GM19397 (cell line): Measurements from ENCODE around the gene PLEKHO1.
"Not testable (repeated sequence)": the region's sequence is repeated elsewhere in the genome, so short reads cannot be mapped to it uniquely, and the experiment has no call there.

Experiments
- ATAC-seq: cut with Tn5 transposase; IDR thresholded peaks from one replicate; pipeline ENCODE4 v1.9.1; 2021; ENCODE audit warnings: mild to moderate bottlenecking, moderate library complexity; ENCODE audit not compliant: unreplicated experiment

The PLEKHO1 gene

DNA sequence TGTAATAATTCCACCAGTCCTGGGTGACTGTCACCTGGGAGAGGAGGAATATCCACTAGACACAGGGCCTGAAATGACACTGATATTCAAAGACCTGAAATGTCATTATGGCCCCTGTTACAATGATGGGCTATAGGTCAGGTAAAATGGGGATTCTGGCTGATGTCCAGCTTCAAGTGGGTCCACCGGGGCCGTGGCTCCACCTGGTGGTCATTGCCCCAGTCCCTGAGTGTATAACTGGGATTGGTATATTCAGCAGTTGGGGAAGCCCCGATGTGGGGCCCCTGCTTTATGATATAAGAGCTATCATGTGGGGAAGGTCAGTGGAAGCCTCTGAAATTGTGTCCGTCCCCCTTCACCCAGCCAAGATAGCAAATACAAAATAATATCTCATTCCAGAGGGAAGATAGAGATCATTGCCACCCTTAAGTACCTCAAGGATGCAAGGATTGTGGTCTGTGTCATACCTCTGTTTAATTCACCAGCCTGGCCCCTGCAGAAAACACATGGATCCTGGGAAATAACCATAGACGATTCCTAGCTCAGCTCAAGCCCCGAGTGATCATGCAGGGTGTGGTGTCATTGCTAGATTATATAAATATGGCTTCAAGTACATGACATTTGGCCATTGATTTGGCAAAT, 19.4 kb downstream of the PLEKHO1 start:
- no peak for ATAC-seq

DNA sequence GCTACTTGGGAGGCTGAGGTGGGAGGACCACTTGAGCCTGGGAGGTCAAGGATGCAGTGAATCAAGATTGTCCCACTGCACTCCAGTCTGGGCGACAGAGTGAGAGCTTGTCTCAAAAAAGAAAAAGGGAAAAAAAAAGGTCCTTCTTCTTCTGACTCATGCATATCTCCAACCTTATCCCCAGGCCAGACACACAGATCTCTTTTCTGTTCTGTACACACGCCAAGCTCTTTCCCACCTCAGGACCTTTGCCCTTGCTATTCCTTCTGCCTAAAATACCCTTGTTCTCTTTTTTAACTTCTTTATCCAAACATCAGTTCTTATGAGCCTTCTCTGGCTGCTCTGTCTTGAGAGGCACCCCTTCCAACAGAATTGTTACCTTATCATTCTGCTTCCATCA, 22.1 kb downstream of the PLEKHO1 start:
- ATAC-seq = no peak

DNA sequence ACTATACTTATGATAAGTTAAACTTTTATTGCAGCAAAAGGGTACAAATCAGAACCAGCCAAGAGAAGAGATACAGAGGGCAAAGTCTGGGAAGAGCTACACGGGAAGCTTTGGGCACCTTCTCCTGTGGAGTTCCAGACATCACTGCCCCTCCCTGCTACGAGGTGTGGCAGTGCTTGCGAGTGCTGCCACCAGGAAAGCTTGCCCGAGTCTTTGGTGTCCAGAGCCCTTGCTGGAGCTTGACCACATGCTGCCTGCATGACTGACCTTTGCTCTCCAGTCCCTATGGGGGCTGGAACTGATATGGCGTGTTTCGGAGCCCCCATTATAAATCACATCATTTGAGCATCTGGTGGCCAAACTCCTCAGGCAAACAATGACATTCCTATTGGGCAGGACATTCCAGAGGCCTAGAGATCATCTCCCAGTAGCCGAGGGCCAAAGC, 23.4 kb downstream of the PLEKHO1 start:
- no peak for ATAC-seq

DNA sequence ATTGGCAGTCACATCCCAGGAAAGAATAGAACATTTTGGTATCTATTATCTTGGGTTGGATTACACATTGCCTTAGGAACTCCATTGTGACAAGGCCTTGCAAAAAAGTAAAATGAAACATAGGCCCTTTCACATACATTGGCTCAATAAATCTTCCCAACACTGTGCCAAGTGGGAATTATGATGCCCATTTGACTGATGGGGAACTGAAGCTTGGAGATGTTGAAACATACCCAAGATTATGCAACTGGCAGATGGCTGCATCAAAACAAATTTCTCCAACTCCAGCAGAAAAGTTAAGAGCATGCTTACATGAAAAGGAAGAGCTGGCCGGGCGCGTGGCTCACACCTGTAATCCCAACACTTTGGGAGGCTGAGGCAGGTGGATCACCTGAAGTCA, 26.9 kb downstream of the PLEKHO1 start:
- no peak for ATAC-seq

DNA sequence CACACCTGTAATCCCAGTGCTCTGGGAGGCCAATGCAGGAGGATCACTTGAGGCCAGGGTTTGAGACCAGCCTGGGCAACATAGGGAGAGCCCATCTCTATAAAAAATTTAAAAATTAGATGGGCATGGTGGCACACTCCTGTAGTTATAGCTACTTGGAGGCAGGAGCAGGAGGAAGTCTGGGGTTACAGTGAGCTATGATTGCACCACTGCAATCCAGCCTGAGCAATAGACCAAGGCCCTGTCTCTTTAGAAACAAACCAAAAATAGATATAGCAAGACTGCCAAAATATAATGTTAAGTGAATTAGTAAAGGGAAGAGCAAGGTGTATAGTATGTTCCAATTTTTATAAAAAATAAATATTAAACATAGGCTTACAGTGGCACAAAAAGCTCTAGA, 28.8 kb downstream of the PLEKHO1 start:
- no peak for ATAC-seq

GRCh38 chr1:150179867-150180266, 30.2 kb downstream of the PLEKHO1 start:
- ATAC-seq = no peak

- no peak for ATAC-seq
These were observed 30.8 kb downstream of the PLEKHO1 start for GRCh38 chr1:150180474-150180873.

DNA sequence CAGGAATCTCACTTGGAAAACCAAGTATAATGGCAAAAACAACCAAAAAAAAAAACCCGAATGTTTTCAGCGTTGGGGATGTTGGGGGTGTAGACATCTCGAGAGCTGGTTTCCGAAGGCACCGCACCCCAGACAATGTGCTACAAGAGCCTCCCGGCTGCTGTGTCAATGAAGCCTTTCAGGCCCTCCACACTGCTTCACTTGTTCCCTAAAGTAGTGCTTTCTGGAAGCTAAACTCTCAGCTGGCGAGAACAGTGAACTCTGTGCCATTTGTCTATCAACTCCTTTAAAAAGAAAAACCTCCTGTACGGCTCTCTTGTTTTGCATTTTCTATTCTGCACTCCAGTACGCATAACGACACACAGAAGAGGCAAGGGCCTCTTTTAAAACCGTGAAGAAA, 32.5 kb downstream of the PLEKHO1 start:
- ATAC-seq = no peak

GRCh38 chr1:150183061-150183460, 33.3 kb downstream of the PLEKHO1 start:
- ATAC-seq = no peak

DNA sequence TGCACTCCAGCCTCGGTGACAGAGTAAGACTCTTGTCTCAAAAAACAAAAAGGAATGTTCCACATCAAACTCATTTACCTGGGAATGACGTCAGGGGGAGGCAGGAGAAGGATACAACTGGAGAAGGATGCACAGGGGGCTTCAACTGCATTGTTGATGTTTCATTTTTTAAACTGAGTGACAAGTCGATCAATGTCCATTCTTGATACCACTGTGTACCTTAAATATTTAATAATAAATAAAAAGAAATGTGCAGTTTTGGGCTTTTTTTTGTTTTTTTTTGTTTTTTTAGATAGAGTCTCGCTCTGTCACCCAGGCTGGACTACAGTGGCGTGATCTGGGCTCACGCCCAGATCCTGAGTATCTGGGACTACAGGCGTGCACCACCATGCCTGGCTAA, 35.8 kb downstream of the PLEKHO1 start:
- ATAC-seq = no peak

DNA sequence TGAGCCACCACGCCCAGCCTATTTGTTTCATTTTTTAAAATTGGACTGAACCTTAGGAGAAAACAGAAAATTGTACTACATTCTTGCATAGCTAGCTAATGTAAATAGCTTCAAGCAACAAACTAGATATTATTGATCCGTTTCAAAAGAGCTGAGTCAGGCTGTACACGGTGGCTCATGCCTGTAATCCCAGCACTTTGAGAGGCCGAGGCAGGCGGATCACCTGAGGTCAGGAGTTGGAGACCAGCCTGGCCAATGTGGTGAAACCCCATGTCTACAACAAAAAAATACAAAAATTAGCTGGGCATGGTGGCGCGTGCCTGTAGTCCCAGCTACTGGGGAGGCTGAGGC, 36.7 kb downstream of the PLEKHO1 start:
- ATAC-seq = not testable (repeated sequence)

- no peak for ATAC-seq
These were observed 37.3 kb downstream of the PLEKHO1 start for GRCh38 chr1:150186789-150187559.

DNA sequence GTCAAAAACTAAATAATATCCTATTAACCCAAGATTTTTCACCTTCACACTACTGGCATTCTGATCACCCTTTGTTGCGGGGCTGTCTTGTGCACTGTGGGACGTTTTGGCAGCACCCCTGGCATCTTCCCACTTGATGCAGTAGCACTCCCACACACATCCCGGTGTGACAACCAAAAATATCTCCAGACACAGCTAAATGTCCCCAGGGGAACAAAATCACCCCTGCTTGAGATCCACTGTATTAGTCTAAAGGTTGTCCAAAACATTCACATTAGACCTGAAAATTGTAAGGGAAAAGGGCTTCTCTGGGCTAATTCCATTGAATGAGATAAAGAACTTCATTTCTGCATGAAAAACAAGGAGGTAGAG, 37.8 kb downstream of the PLEKHO1 start:
- ATAC-seq = no peak

- ATAC-seq = no peak
These were observed 42.3 kb downstream of the PLEKHO1 start for GRCh38 chr1:150192012-150192411.

GRCh38 chr1:150194381-150195031, 44.8 kb downstream of the PLEKHO1 start:
- no peak for ATAC-seq

DNA sequence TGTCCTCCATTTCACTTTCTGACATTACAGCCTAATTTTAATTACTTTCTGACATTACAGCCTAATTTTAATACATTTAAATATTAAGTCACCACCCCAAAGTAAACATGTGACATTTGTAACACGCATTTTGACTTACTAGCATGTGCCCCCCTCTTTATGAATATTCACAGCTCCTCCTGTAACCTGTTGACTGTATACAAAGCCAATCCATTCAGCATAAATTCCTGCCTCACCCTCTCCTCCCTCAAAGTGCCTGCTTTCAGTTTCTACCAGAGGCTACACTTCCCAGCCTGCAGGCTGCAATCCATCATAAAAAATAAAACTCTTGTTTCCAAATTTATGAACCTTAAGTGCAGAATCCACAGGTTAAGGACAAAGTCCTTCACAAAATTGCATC, 46.7 kb downstream of the PLEKHO1 start:
- ATAC-seq = no peak

GRCh38 chr1:150207281-150207971, 57.7 kb downstream of the PLEKHO1 start:
- no peak for ATAC-seq

DNA sequence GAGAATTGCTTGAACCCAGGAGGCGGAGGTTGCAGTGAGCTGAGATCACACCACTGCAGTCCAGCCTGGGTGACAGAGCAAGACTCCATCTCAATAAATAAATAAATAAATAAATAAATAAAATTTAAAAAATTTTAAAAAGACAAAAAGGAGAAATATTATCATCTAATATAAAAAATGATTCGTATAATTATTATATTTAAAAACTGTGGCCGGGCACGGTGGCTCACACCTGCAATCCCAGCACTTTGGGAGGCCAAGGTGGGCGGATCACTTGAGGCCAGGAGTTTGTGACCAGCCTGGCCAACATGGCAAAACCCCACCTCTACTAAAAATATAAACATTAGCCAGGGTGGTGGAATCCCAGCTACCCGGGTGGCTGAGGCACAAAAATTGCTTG, 58.7 kb downstream of the PLEKHO1 start:
- not testable (repeated sequence) for ATAC-seq
